Large intestine (tissue), 3 donors: ENCODE data around the gene KIAA1328. TPM values are rescaled to one million over a fixed set of nuclear protein-coding genes. Genes with fewer than 3 reads are reported as not detected.
A peak's percentile ranks its signal among the peaks of the same experiment; 100 is the strongest.

Experiments
- DNase-seq, 2 donors: peaks; one replicate each; pipeline versions ENCODE4 v3.0.0 to v3.0.0-alpha.2; 2013
- H3K27ac ChIP-seq: one replicate; pipeline ENCODE4 v1.5.1; 2013; ENCODE audit warnings: low read length
- H3K27me3 ChIP-seq: 2 replicates; pipeline ENCODE4 v1.6.1; 2013; ENCODE audit warnings: low read length; ENCODE audit not compliant: control insufficient read depth, insufficient read depth
- H3K36me3 ChIP-seq: 2 replicates; pipeline ENCODE4 v1.6.1; 2013; ENCODE audit warnings: low read length; ENCODE audit not compliant: control insufficient read depth, insufficient read depth
- H3K4me1 ChIP-seq: one replicate; pipeline ENCODE4 v1.6.1; 2013; ENCODE audit warnings: low read length; ENCODE audit not compliant: control insufficient read depth, insufficient read depth
- H3K4me3 ChIP-seq: one replicate; pipeline ENCODE4 v1.5.1; 2013; ENCODE audit warnings: low read length
- H3K9me3 ChIP-seq: one replicate; pipeline ENCODE4 v1.6.1; 2013; ENCODE audit warnings: mild to moderate bottlenecking, low read depth, low read length, moderate library complexity; ENCODE audit not compliant: control insufficient read depth
- WGBS: methylation state at CpG from one replicate; pipeline ENCODE4 v1.1.5; 2013; ENCODE audit warnings: low lambda C conversion rate; ENCODE audit not compliant: insufficient coverage; 5-methylcytosine and 5-hydroxymethylcytosine counted together
- polyA plus RNA-seq: library from polyadenylated mRNA; unstranded; fragments of 120-200 nt; gene quantifications from one replicate; pipeline ENCODE4 v1.2.1, GENCODE V29; 2013

The KIAA1328 gene
- polyA plus RNA-seq, 1 donor = 7.0 TPM

DNA sequence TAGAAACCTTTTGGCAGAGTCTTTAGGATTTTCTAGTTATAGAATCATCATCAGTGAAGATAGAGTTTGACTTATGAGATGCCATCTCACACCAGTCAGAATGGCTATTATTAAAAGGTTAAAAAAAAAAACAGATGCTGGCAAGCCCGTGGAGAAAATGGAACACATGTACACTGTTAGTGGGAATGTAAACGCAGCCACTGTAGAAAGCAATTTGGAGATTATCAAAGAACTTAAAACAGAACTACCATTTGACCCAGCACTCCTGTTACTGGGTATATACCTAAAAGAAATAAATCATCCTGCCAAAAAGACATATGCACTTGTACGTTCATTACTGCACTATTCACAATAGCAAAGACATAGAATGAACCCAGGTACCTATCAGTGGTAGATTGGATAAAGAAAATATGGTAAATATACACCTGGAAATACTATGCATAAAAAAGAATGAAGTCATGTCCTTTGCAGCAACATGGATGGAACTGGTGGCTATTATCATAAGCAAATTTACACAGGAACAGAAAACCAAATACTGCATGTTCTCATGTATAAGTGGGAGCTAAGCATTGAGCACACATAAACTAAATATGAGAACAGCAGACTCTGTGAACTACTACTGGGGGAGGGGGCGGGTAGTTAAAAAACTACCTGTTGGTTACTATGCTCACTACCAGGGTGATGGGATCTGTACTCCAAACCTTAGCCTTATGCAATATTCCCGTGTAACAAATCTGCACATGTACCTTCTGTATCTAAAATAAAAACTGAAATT lies 279.0 kb downstream of the KIAA1328 start:
- WGBS = 94% methylated on average over 2 of the region's 5 CpGs
- Histone ChIP-seq H3K9me3 (no peaks in the 10 kb centered on the region), H3K4me3 (no peak overlapping the region), H3K27ac (no peak overlapping the region), H3K4me1 (no peaks in the 10 kb centered on the region), H3K27me3 (no peaks in the 10 kb centered on the region), H3K36me3 (no peaks in the 10 kb centered on the region)
- no peak for DNase-seq

DNA sequence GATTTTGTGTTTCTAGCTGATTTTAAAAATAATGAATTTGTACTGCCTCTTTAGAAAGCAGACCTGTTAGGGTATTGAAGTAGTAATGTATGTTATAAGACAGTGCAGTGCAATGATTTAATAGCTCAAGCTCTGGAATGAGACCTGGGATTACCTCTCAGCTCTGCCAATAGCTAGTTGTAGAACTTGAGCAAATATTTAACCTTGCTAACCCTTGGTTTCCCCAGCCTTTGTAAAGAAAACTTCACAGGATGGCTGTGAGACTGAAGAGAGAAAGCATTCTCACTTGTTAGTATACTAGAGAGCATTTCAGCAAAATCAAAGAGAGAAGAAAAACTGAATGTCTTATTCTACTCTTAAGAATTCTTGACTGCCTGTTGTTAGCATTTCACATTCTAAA lies 293.9 kb downstream of the KIAA1328 start:
- H3K27me3 ChIP-seq = no peaks in the 10 kb centered on the region
- H3K27ac ChIP-seq = no peak overlapping the region
- no peaks in the 10 kb centered on the region for H3K9me3 ChIP-seq
- no peaks in the 10 kb centered on the region for H3K36me3 ChIP-seq
- H3K4me1 ChIP-seq = no peaks in the 10 kb centered on the region
- H3K4me3 ChIP-seq = no peak overlapping the region
- no peak for DNase-seq

DNA sequence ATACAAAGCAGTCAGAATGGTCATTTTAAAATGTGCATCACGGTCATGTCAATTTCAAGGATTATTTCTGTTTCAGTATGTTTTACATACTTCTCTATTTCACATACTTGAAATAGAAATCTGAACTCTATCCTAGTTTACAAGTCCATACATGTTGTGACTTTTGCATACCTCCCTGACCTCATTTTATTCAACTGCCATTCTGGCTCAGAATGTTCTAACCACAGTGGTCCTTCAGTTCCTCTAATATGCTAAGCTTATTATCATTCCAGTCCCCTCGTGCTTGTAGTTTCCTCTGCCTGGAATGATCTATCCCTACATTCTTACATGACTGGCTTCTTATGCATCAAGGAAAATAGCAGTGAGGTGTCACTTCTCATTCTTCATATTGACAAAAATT lies 295.6 kb downstream of the KIAA1328 start:
- H3K9me3 ChIP-seq = no peaks in the 10 kb centered on the region
- no peak for DNase-seq
- H3K27ac ChIP-seq = no peak overlapping the region
- H3K4me1 ChIP-seq = no peaks in the 10 kb centered on the region
- H3K27me3 ChIP-seq = no peaks in the 10 kb centered on the region
- H3K36me3 ChIP-seq = no peaks in the 10 kb centered on the region
- H3K4me3 ChIP-seq = no peak overlapping the region
- WGBS = 100% methylated on average over 1 of the region's 2 CpGs

DNA sequence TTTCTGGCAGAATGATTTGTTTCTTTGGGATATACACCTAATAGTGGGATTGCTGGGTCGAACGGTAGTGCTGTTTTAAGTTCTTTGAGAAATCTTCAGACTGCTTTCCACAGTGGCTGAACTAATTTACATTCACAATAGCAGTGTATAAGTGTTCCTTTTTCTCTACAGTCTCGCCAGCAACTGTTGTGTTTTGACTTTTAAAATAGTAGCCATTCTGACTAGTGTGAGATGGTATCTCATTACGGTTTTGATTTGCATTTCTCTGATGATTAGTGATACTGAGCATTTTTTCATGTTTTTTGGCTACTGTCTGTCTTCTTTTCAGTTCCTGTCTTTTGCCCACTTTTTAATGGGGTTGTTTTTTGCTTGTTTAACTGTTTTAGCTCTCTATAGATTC lies 306.2 kb downstream of the KIAA1328 start:
- no peaks in the 10 kb centered on the region for H3K4me1 ChIP-seq
- H3K27me3 ChIP-seq = no peaks in the 10 kb centered on the region
- H3K27ac ChIP-seq = no peak overlapping the region
- H3K4me3 ChIP-seq = no peak overlapping the region
- WGBS = 94% methylated on average over 2 of the region's 4 CpGs
- H3K9me3 ChIP-seq = no peaks in the 10 kb centered on the region
- H3K36me3 ChIP-seq = no peaks in the 10 kb centered on the region
- DNase-seq = no peak

DNA sequence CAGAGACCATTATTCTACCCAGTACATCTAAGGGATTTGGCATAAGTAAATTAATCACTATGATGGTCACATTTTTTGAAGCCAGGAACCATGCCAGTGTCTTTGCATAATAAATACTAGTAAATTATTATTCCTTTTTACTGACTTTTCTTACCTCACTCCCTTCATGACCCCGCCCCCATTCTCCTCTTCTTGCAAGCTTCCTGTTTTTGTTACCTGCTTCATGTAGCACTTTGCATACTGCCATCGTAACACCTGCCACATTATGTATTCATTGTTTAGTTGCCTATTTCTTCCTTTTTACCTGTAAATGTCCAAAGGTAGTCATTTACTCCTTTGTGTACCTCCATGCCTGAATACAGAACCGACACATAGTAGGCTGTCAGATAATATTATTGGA lies 309.5 kb downstream of the KIAA1328 start:
- no peak overlapping the region for H3K4me3 ChIP-seq
- H3K27ac ChIP-seq = no peak overlapping the region
- no peaks in the 10 kb centered on the region for H3K9me3 ChIP-seq
- no peaks in the 10 kb centered on the region for H3K36me3 ChIP-seq
- WGBS = 100% methylated on average over 2 of the region's 3 CpGs
- no peaks in the 10 kb centered on the region for H3K27me3 ChIP-seq
- no peak for DNase-seq
- H3K4me1 ChIP-seq = no peaks in the 10 kb centered on the region

DNA sequence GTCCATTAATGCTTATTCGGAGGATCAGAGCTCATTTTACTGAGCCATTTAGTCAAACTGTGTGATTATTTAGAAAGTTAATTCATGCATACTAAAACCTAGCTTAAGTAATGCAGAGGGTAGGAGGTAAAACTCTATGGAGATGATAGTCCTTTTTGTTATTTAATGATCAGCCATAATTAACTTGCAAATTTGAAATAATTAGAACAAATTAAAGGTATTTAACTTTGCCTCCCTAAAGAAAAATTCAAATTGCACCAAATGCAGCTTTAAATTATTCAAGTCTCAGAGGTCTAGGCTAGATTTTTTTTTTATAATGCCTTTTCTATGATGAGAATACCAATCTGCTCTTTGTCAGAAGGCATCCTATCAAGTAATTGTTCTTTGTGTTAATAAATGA lies 310.9 kb downstream of the KIAA1328 start:
- Histone ChIP-seq H3K27me3 (no peaks in the 10 kb centered on the region), H3K36me3 (no peaks in the 10 kb centered on the region), H3K27ac (no peak overlapping the region), H3K9me3 (no peaks in the 10 kb centered on the region), H3K4me3 (no peak overlapping the region), H3K4me1 (no peaks in the 10 kb centered on the region)
- DNase-seq = no peak
- 88% methylated on average over 1 of the region's 1 CpG for WGBS

DNA sequence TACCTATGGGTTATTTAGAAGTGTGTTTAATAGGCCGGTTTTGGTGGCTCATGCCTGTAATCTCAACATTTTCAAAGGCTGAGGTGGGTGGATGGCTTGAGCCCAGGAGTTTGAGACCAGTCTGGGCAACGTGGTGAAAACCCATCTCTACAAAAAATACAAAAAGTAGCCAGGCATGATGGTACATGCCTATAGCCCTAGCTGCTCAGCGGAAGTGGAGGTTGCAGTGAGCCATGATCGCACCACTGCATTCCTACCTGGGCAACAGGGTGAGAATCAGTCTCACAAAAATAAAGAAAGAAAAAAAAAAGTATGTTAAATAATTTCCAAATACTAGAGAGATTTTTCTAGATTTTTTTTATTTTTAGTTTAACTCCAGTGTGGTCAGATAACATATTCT lies 316.0 kb downstream of the KIAA1328 start:
- Histone ChIP-seq H3K4me3 (no peak overlapping the region), H3K27ac (no peak overlapping the region), H3K9me3 (no peaks in the 10 kb centered on the region), H3K4me1 (no peaks in the 10 kb centered on the region), H3K36me3 (no peaks in the 10 kb centered on the region), H3K27me3 (no peaks in the 10 kb centered on the region)
- 93% methylated on average over 2 of the region's 4 CpGs for WGBS
- no peak for DNase-seq

DNA sequence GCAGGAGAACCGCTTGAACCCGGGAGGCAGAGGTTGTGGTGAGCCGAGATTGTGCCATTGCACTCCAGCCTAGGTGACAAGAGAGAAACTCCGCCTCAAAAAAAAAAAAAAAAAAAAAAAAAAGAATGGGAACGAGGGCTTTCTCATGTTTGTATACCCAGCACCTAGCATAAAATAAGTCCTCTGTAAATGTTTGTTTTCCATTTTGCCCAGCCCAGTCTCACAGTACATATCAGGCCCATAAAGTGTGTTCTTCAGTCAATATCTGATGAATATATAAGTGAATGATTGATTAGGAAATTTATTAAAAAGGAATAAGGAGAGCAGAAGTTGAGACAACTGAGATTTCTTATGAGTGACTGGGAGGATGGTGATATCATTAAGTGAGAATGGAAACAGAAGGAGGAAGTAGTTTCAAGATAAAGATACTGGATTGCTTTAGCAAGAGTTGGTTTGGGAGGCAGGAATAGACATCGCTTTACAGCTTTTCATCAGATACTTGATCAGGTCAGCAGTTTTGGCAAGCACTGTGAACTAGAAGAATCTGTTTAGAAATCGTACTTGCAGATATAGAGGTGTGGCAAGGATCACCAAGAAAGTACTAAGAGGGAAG lies 327.5 kb downstream of the KIAA1328 start:
- Histone ChIP-seq H3K4me1 (no peaks in the 10 kb centered on the region), H3K9me3 (no peaks in the 10 kb centered on the region), H3K27ac (no peak overlapping the region), H3K27me3 (no peaks in the 10 kb centered on the region), H3K4me3 (no peak overlapping the region), H3K36me3 (no peaks in the 10 kb centered on the region)
- WGBS = 40% methylated on average over 1 of the region's 7 CpGs
- peak in 1 of 2 donors; percentile 12 for DNase-seq

DNA sequence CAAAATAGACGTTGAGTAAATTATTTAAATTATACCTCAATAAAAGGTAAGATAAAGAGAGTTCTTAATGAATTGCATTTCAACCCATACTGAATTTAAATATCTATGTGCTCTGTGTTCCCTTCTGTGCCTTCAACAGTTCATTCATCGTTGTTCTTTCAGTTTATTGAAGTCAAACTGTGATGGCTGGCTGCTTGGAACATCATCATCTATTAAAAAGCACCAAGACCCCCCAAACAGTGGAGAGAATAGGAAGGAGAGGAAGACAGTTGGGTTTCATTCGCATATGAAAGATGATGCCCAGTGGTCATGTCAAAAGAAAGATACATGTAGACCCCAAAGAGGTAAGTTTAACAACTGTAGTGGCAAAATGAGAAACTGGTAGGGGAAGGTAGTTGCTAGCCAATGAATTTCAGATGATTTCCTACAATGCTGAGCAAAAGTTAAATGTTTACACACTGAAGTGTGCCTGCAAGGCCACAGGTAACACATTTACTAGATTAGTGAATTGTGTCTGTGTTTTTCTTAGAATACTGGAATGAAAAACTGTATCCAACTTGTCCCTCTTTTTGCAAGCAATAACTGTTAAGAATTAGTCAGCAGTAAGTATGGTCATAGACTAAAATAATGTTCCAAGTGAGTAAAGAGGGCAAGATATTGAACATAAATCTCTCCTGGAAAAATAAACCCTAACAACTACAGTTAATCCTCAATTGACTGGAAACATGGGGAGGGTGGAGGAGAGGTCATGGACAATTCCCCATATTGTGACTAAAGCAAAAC lies 331.3 kb downstream of the KIAA1328 start:
- DNase-seq = peak in 1 of 2 donors; percentile 3
- Histone ChIP-seq H3K9me3 (no peaks in the 10 kb centered on the region), H3K4me1 (no peaks in the 10 kb centered on the region), H3K36me3 (no peaks in the 10 kb centered on the region), H3K27ac (no peak overlapping the region), H3K27me3 (no peaks in the 10 kb centered on the region), H3K4me3 (no peak overlapping the region)
- WGBS = 40% methylated on average over 1 of the region's 3 CpGs

DNA sequence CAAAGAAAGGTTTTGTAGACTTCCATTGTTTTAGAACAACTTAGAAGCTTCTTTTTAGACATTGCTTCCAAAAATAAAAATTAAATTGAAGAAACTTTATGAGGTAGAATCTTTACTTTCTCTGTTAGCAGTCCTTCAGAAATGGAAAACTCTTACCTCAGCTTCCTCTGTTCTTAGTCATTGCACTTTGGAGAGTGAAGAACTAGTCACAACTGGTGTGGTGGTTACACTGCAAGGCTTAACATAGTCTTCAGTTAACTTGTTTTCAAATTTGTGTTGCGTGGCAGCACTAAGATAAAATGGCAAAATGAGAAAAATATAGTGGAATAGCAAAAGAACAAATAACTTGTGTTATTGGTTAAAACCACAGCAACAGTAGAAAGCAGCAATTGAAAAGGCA lies 332.6 kb downstream of the KIAA1328 start:
- no peaks in the 10 kb centered on the region for H3K27me3 ChIP-seq
- no peak overlapping the region for H3K27ac ChIP-seq
- no peak for DNase-seq
- H3K4me3 ChIP-seq = no peak overlapping the region
- H3K36me3 ChIP-seq = no peaks in the 10 kb centered on the region
- H3K4me1 ChIP-seq = no peaks in the 10 kb centered on the region
- no CpG with 5 or more reads among the region's 1 CpG for WGBS
- H3K9me3 ChIP-seq = no peaks in the 10 kb centered on the region
